ENCODE data around the gene EXOC3L1. TPM values are rescaled to one million over a fixed set of nuclear protein-coding genes. Genes with fewer than 3 reads are reported as not detected.

Gene EXOC3L1
- total and polyA plus RNA-seq, 2 of the 13 experiments (the other 11 are each of a cell fraction or from before 2014, with no cell fraction given) = 0.12 TPM; not detected in 1

DNA sequence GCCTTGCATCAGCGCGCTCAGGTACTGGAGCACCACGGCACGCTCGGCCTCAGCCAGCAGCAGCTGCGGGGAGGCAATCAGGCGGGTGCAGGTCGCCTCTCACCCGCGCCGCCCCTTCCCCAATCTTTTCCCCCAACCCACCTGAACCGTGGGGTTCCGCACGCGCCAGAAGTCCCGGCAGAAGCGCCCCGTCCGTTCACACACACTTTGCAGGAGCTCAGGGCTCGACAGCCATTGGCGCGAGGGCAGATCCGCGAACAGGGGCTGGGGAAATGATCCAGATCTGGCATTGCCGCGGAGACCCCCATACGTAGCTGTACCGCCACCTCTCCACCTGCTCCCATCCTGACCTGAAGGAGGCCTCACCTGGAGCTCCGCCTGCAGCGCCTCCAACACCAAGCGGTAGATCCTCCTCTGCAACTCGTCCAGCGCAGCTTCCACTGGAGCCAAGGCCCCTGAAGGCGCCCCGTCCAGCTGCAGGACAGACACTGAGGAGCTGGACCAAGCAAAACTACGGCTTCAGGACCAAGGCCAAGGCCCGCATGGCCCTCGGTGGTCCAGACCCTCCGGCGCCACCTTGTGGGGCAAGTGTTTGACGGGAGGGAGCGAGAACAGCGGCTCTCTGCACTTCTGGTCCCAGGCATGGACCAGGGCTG lies 4.8 kb downstream of the EXOC3L1 start (continued):
- TF ChIP-seq, protein P1, sequence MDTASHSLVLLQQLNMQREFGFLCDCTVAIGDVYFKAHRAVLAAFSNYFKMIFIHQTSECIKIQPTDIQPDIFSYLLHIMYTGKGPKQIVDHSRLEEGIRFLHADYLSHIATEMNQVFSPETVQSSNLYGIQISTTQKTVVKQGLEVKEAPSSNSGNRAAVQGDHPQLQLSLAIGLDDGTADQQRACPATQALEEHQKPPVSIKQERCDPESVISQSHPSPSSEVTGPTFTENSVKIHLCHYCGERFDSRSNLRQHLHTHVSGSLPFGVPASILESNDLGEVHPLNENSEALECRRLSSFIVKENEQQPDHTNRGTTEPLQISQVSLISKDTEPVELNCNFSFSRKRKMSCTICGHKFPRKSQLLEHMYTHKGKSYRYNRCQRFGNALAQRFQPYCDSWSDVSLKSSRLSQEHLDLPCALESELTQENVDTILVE (CRISPR knock-in tag; IDR thresholded peaks at IDR 0.05) = peak; percentile 94
- TF ChIP-seq ZNF747 (CRISPR knock-in tag; IDR thresholded peaks at IDR 0.05; ENCODE audit: borderline replicate concordance) (peak; percentile 82; the same call in 1 of the 2 replicates), ZNF839 (CRISPR knock-in tag; IDR thresholded peaks at IDR 0.05; ENCODE audit: borderline replicate concordance) (peak; percentile 94), ELF4 (CRISPR knock-in tag; IDR thresholded peaks at IDR 0.05; ENCODE audit: borderline replicate concordance) (no peak), GPN1 (CRISPR knock-in tag; IDR thresholded peaks at IDR 0.05; ENCODE audit: borderline replicate concordance) (peak; percentile 72; the same call in 1 of the 2 replicates), HNRNPLL (IDR thresholded peaks at IDR 0.05; ENCODE audit: low read depth, low read length, poor library complexity, severe bottlenecking) (peak; percentile 56), MTF2 (CRISPR knock-in tag; IDR thresholded peaks at IDR 0.05; ENCODE audit: borderline replicate concordance) (peak; percentile 90), ZNF260 (CRISPR knock-in tag; IDR thresholded peaks at IDR 0.05; ENCODE audit: borderline replicate concordance, low read depth) (no peak), SRSF4 (IDR thresholded peaks at IDR 0.05; ENCODE audit: low read depth, low read length, poor library complexity, severe bottlenecking) (no peak), ZNF431 (CRISPR knock-in tag; IDR thresholded peaks at IDR 0.05; ENCODE audit: borderline replicate concordance, low read depth) (peak; percentile 20; the same call in 1 of the 2 replicates), FOXC1 (CRISPR knock-in tag; IDR thresholded peaks at IDR 0.05; ENCODE audit: borderline replicate concordance) (peak; percentile 87; the same call in 1 of the 2 replicates), CAMTA2 (CRISPR knock-in tag; IDR thresholded peaks at IDR 0.05; ENCODE audit: borderline replicate concordance) (0 out of 2 replicates have a peak, but pooled peaks have one; percentile 90), ZNF788 (CRISPR knock-in tag; IDR thresholded peaks at IDR 0.05; ENCODE audit: borderline replicate concordance) (peak; percentile 95)
- TF ChIP-seq, protein P2, sequence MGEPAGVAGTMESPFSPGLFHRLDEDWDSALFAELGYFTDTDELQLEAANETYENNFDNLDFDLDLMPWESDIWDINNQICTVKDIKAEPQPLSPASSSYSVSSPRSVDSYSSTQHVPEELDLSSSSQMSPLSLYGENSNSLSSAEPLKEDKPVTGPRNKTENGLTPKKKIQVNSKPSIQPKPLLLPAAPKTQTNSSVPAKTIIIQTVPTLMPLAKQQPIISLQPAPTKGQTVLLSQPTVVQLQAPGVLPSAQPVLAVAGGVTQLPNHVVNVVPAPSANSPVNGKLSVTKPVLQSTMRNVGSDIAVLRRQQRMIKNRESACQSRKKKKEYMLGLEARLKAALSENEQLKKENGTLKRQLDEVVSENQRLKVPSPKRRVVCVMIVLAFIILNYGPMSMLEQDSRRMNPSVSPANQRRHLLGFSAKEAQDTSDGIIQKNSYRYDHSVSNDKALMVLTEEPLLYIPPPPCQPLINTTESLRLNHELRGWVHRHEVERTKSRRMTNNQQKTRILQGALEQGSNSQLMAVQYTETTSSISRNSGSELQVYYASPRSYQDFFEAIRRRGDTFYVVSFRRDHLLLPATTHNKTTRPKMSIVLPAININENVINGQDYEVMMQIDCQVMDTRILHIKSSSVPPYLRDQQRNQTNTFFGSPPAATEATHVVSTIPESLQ (CRISPR knock-in tag; conservative IDR thresholded peaks at IDR 0.05) = peak; percentile 96; the same call in 1 of the 2 replicates
- TF ChIP-seq, protein P3, sequence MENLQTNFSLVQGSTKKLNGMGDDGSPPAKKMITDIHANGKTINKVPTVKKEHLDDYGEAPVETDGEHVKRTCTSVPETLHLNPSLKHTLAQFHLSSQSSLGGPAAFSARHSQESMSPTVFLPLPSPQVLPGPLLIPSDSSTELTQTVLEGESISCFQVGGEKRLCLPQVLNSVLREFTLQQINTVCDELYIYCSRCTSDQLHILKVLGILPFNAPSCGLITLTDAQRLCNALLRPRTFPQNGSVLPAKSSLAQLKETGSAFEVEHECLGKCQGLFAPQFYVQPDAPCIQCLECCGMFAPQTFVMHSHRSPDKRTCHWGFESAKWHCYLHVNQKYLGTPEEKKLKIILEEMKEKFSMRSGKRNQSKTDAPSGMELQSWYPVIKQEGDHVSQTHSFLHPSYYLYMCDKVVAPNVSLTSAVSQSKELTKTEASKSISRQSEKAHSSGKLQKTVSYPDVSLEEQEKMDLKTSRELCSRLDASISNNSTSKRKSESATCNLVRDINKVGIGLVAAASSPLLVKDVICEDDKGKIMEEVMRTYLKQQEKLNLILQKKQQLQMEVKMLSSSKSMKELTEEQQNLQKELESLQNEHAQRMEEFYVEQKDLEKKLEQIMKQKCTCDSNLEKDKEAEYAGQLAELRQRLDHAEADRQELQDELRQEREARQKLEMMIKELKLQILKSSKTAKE (CRISPR knock-in tag; IDR thresholded peaks at IDR 0.05; ENCODE audit: borderline replicate concordance) = peak; percentile 72
- TF ChIP-seq, protein P4, sequence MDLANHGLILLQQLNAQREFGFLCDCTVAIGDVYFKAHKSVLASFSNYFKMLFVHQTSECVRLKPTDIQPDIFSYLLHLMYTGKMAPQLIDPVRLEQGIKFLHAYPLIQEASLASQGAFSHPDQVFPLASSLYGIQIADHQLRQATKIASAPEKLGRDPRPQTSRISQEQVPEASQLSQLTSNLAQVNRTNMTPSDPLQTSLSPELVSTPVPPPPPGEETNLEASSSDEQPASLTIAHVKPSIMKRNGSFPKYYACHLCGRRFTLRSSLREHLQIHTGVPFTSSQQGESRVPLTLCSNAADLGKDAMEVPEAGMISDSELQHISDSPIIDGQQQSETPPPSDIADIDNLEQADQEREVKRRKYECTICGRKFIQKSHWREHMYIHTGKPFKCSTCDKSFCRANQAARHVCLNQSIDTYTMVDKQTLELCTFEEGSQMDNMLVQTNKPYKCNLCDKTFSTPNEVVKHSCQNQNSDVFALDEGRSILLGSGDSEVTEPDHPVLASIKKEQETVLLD (CRISPR knock-in tag; IDR thresholded peaks at IDR 0.05; ENCODE audit: low read depth) = 0 out of 2 replicates have a peak, but pooled peaks have one; percentile 82
- TF ChIP-seq, protein P5, sequence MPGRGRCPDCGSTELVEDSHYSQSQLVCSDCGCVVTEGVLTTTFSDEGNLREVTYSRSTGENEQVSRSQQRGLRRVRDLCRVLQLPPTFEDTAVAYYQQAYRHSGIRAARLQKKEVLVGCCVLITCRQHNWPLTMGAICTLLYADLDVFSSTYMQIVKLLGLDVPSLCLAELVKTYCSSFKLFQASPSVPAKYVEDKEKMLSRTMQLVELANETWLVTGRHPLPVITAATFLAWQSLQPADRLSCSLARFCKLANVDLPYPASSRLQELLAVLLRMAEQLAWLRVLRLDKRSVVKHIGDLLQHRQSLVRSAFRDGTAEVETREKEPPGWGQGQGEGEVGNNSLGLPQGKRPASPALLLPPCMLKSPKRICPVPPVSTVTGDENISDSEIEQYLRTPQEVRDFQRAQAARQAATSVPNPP (CRISPR knock-in tag; IDR thresholded peaks at IDR 0.05) = no peak

Data from HepG2 (cell line).